Transverse colon (tissue), 4 donors: ENCODE results near the gene RAP1GAP2. TPM values are rescaled to one million over a fixed set of nuclear protein-coding genes. Genes with fewer than 3 reads are reported as not detected.

Source experiments
- DNase-seq: peaks from one replicate; pipeline ENCODE4 v3.0.0-alpha.2; 2019
- H3K27ac ChIP-seq, 4 donors: fragments of 200-600 bp; sonication (generic); 2 replicates each; pipeline ENCODE4 v1.5.1; 2016 to 2018; ENCODE audit warnings: inconsistent platforms in 4 of 4
- H3K27me3 ChIP-seq: fragments of 200-600 bp; sonication (generic); 2 replicates; pipeline ENCODE4 v1.5.1; 2017; ENCODE audit warnings: inconsistent platforms
- H3K36me3 ChIP-seq, 4 donors: fragments of 200-600 bp; sonication (generic); 2 replicates each; pipeline ENCODE4 v1.5.1; 2017 to 2019; ENCODE audit warnings: inconsistent platforms in 4 of 4
- H3K4me1 ChIP-seq, 4 donors: fragments of 200-600 bp; sonication (generic); 2 replicates each; pipeline ENCODE4 v1.5.1; 2017 to 2020; ENCODE audit warnings: inconsistent platforms in 4 of 4
- H3K4me3 ChIP-seq, 4 donors: fragments of 200-600 bp; sonication (generic); 1 replicate in 1 of 4; 2 replicates in 3 of 4; pipeline versions ENCODE4 v1.5.1 to v1.6.1; 2017 to 2019; ENCODE audit warnings: inconsistent platforms in 4 of 4
- H3K9me3 ChIP-seq, 2 donors: fragments of 200-600 bp; sonication (generic); 2 replicates each; pipeline ENCODE4 v1.5.1; 2017 to 2019; ENCODE audit warnings: inconsistent platforms in 2 of 2
- CTCF ChIP-seq, 5 experiments: fragments of 200-600 bp in 3 of 5; fragments of 450-650 bp in 2 of 5; sonication (generic) in 3 of 5; IDR thresholded peaks; 1 replicate in 2 of 5; 2 replicates in 3 of 5; pipeline ENCODE4 v1.5.1; 2016 to 2017; ENCODE audit warnings: antibody characterized with exemption in 5 of 5, inconsistent platforms in 3 of 5, mild to moderate bottlenecking in 2 of 5, moderate library complexity in 1 of 5
- EP300 ChIP-seq: sonication (generic); formaldehyde crosslinking; IDR thresholded peaks from one replicate; pipeline ENCODE4 v1.6.1; 2017; ENCODE audit warnings: antibody characterized with exemption, low read depth
- POLR2A ChIP-seq: fragments of 450-650 bp; IDR thresholded peaks from one replicate; pipeline ENCODE4 v1.6.1; 2016; ENCODE audit warnings: antibody characterized with exemption, mild to moderate bottlenecking, moderate library complexity
- POLR2AphosphoS5 ChIP-seq, 3 donors: sonication (generic); formaldehyde crosslinking; IDR thresholded peaks; one replicate each; pipeline ENCODE4 v1.6.1; 2016; ENCODE audit warnings: antibody characterized with exemption in 3 of 3
- WGBS, 2 donors: methylation state at CpG; one replicate each; pipeline ENCODE4 v1.1.5; 2018; ENCODE audit warnings: low coverage in 1 of 2; 5-methylcytosine and 5-hydroxymethylcytosine counted together
- in situ Hi-C, 4 donors: fragments of 200-750 bp; cut with MboI; loops; one replicate each; pipeline versions ENCODE4 v1.15.0 to v1.15.1; 2017; ENCODE audit warnings: low sequenced_read_pairs in 3 of 4, low pct_ligation_motif_present in 1 of 4, low pct_unique_long_range_greater_than_20kb in 1 of 4
- intact Hi-C: fragments of 100-400 bp; cut with DNase I; formaldehyde crosslinking; loops from one replicate; pipeline ENCODE4 v1.15.1; 2023; ENCODE audit warnings: low total_unique reads
- total RNA-seq, 4 donors: library from RNA; depleted of rRNA; stranded (reverse); fragments of >200 nt; gene quantifications; one replicate each; pipeline ENCODE4 v1.1.0, GENCODE V29; 2016

The RAP1GAP2 gene
- total RNA-seq, 4 donors from 2014 or later, result 23.0 to 39.6 (median 33.9) TPM

GRCh38 chr17:3026856-3027751 lies 230.9 kb downstream of the RAP1GAP2 start:
- in situ Hi-C loops (loop anchor here in 3 of 4 donors (25.0 kb wide), 1 partner anchor 610 kb away; the partner anchor contains the start of genes CTNS (in 3 of the 3) and SHPK (in 3 of the 3)), intact Hi-C loops (no loop called here)
- Histone ChIP-seq H3K9me3 (peaks cover 6 to 8% of the 10 kb centered on the region in 2 donors), H3K36me3 (peaks cover 0 to 10% (median 5%) of the 10 kb centered on the region in 4 donors), H3K27ac (no peak overlapping the region), H3K27me3 (no peaks in the 10 kb centered on the region), H3K4me3 (no peak overlapping the region), H3K4me1 (no peaks in the 10 kb centered on the region)
- 90 to 100% methylated on average over 5 to 28 of the region's 31 CpGs for WGBS, 2 donors
- TF ChIP-seq CTCF (IDR thresholded peaks at IDR 0.05), result no peak
- no peak for TF ChIP-seq POLR2A
- TF ChIP-seq EP300, result no peak
- no peak for TF ChIP-seq POLR2AphosphoS5 (IDR thresholded peaks at IDR 0.05)
- no peak for DNase-seq

- H3K4me1 ChIP-seq, result no peaks in the 10 kb centered on the region
- peaks cover 0 to 9% (median 2%) of the 10 kb centered on the region in 4 donors for H3K36me3 ChIP-seq
- intact Hi-C loops (no loop called here), in situ Hi-C loops (loop anchor here in 3 of 4 donors (25.0 kb wide), 1 partner anchor 609 kb away; the partner anchor contains the start of genes CTNS (in 3 of the 3) and SHPK (in 3 of the 3))
- WGBS, 2 donors, result 81 to 96% methylated on average over 4 to 18 of the region's 18 CpGs
- H3K27me3 ChIP-seq, result no peaks in the 10 kb centered on the region
- H3K9me3 ChIP-seq, result peaks cover 4 to 6% of the 10 kb centered on the region in 2 donors
- TF ChIP-seq CTCF (IDR thresholded peaks at IDR 0.05) (no peak), POLR2AphosphoS5 (IDR thresholded peaks at IDR 0.05) (no peak), POLR2A (no peak), EP300 (no peak)
- no peak overlapping the region for H3K27ac ChIP-seq
- DNase-seq, result no peak
- H3K4me3 ChIP-seq, result no peak overlapping the region
These were observed 231.7 kb downstream of the RAP1GAP2 start for GRCh38 chr17:3027786-3028532.

- in situ Hi-C loops (loop anchor here in 3 of 4 donors (25.0 kb wide), 1 partner anchor 608 kb away; the partner anchor contains the start of genes CTNS (in 3 of the 3) and SHPK (in 3 of the 3)), intact Hi-C loops (no loop called here)
- no peak for TF ChIP-seq EP300
- no peak for TF ChIP-seq POLR2A
- no peak for TF ChIP-seq CTCF (IDR thresholded peaks at IDR 0.05)
- no peak for TF ChIP-seq POLR2AphosphoS5 (IDR thresholded peaks at IDR 0.05)
- Histone ChIP-seq H3K27me3 (no peaks in the 10 kb centered on the region), H3K9me3 (no peaks in the 10 kb centered on the region), H3K4me3 (no peak overlapping the region), H3K36me3 (peaks cover 0 to 9% (median 0%) of the 10 kb centered on the region in 4 donors), H3K27ac (no peak overlapping the region), H3K4me1 (no peaks in the 10 kb centered on the region)
- WGBS, 2 donors, result 78 to 87% methylated on average over 5 to 19 of the region's 19 CpGs
- DNase-seq, result no peak
These were observed 233.1 kb downstream of the RAP1GAP2 start for GRCh38 chr17:3029213-3029913.
